Measurements from ENCODE around the gene ITGB5.

GRCh38 chr3:124781476-124782376 lies 105.4 kb downstream of the ITGB5 start:
- no peak for TF ChIP-seq CTCF (IDR thresholded peaks at IDR 0.05)
- no peak for TF ChIP-seq POLR2AphosphoS5 (IDR thresholded peaks at IDR 0.05)
- no peak for TF ChIP-seq POLR2A (IDR thresholded peaks at IDR 0.05)

Data from suprapubic skin (tissue), 4 donors.